ENCODE measurements around the gene WWC1.
"Not testable (repeated sequence)": the region's sequence is repeated elsewhere in the genome, so short reads cannot be mapped to it uniquely, and the experiment has no call there.

The WWC1 gene

GRCh38 chr5:168286386-168286785 lies 5.1 kb upstream of the WWC1 start:
- DNase-seq (ENCODE audit: low spot score): no peak

GRCh38 chr5:168286863-168287262 lies 4.6 kb upstream of the WWC1 start:
- DNase-seq (ENCODE audit: low spot score): not testable (repeated sequence)

- no peak for DNase-seq (ENCODE audit: low spot score)
These were observed 4.1 kb upstream of the WWC1 start for GRCh38 chr5:168287362-168287761.

GRCh38 chr5:168288349-168289245 lies 2.8 kb upstream of the WWC1 start:
- DNase-seq (ENCODE audit: low spot score): no peak

- no peak for DNase-seq (ENCODE audit: low spot score)
These were observed 523 bp upstream of the WWC1 start for GRCh38 chr5:168290902-168291341.

- DNase-seq (ENCODE audit: low spot score): no peak
These were observed 730 bp downstream of the WWC1 start for GRCh38 chr5:168291964-168292785.

GRCh38 chr5:168292786-168293696 lies 1.6 kb downstream of the WWC1 start:
- no peak for DNase-seq (ENCODE audit: low spot score)

- no peak for DNase-seq (ENCODE audit: low spot score)
These were observed 4.2 kb downstream of the WWC1 start for GRCh38 chr5:168295574-168296201.

GRCh38 chr5:168296682-168297081 lies 5.2 kb downstream of the WWC1 start:
- DNase-seq (ENCODE audit: low spot score): no peak

GRCh38 chr5:168298949-168299348 lies 7.5 kb downstream of the WWC1 start:
- no peak for DNase-seq (ENCODE audit: low spot score)

GRCh38 chr5:168299372-168299771 lies 7.9 kb downstream of the WWC1 start:
- no peak for DNase-seq (ENCODE audit: low spot score)

- no peak for DNase-seq (ENCODE audit: low spot score)
These were observed 9.1 kb downstream of the WWC1 start for GRCh38 chr5:168300326-168301182.

GRCh38 chr5:168301593-168302390 lies 10.3 kb downstream of the WWC1 start:
- no peak for DNase-seq (ENCODE audit: low spot score)

GRCh38 chr5:168302785-168303184 lies 11.3 kb downstream of the WWC1 start:
- DNase-seq (ENCODE audit: low spot score): no peak

- no peak for DNase-seq (ENCODE audit: low spot score)
These were observed 12.1 kb downstream of the WWC1 start for GRCh38 chr5:168303393-168304025.

- DNase-seq (ENCODE audit: low spot score): no peak
These were observed 12.9 kb downstream of the WWC1 start for GRCh38 chr5:168304349-168304748.

GRCh38 chr5:168305281-168305680 lies 13.8 kb downstream of the WWC1 start:
- DNase-seq (ENCODE audit: low spot score): no peak

GRCh38 chr5:168307022-168307421 lies 15.6 kb downstream of the WWC1 start:
- DNase-seq (ENCODE audit: low spot score): no peak

- DNase-seq (ENCODE audit: low spot score): no peak
These were observed 16.6 kb downstream of the WWC1 start for GRCh38 chr5:168307925-168308584.
